ENCODE measurements around the gene PRICKLE4. TPM values are rescaled to one million over a fixed set of nuclear protein-coding genes. Genes with fewer than 3 reads are reported as not detected.

Gene PRICKLE4
- polyA plus RNA-seq, 1 donor from 2014 or later, result 1.3 TPM

GRCh38 chr6:41769376-41769775 is 11.2 kb upstream of the PRICKLE4 start:
- Histone ChIP-seq H3K9me2 (ENCODE audit: insufficient read depth, low read length) (no peaks in the 10 kb centered on the region), H3K27me3 (ENCODE audit: insufficient read depth, low read depth, low read length) (no peaks in the 10 kb centered on the region), H3K79me2 (replicated peaks; ENCODE audit: insufficient read depth, low read length) (no peaks in the 10 kb centered on the region), H4K20me1 (ENCODE audit: insufficient read depth) (no peaks in the 10 kb centered on the region), H3K36me3 (ENCODE audit: insufficient read depth, low read length) (no peaks in the 10 kb centered on the region), H3K9me3 (ENCODE audit: low read length) (no peaks in the 10 kb centered on the region), H3F3A (ENCODE audit: insufficient read depth, low read length, poor library complexity, severe bottlenecking) (no peaks in the 10 kb centered on the region), H3K4me3 (ENCODE audit: low read length) (no peak overlapping the region), H2AFZ (ENCODE audit: low read depth, low read length) (no peak overlapping the region), H3K9ac (ENCODE audit: low read length) (no peak overlapping the region), H3K27ac (ENCODE audit: low read length) (no peak overlapping the region), H3K4me2 (ENCODE audit: low read length) (no peak overlapping the region)
- TF ChIP-seq RAD21 (conservative IDR thresholded peaks at IDR 0.05), result no peak

- Histone ChIP-seq H3K4me3 (ENCODE audit: low read length) (no peak overlapping the region), H3K9ac (ENCODE audit: low read length) (no peak overlapping the region), H4K20me1 (ENCODE audit: insufficient read depth) (no peaks in the 10 kb centered on the region), H3K4me2 (ENCODE audit: low read length) (no peak overlapping the region), H2AFZ (ENCODE audit: low read depth, low read length) (no peak overlapping the region), H3K9me3 (ENCODE audit: low read length) (no peaks in the 10 kb centered on the region), H3K27me3 (ENCODE audit: insufficient read depth, low read depth, low read length) (no peaks in the 10 kb centered on the region), H3K36me3 (ENCODE audit: insufficient read depth, low read length) (no peaks in the 10 kb centered on the region), H3K9me2 (ENCODE audit: insufficient read depth, low read length) (no peaks in the 10 kb centered on the region), H3K79me2 (replicated peaks; ENCODE audit: insufficient read depth, low read length) (no peaks in the 10 kb centered on the region), H3K27ac (ENCODE audit: low read length) (no peak overlapping the region), H3F3A (ENCODE audit: insufficient read depth, low read length, poor library complexity, severe bottlenecking) (no peaks in the 10 kb centered on the region)
- no peak for TF ChIP-seq TAF1 (IDR thresholded peaks at IDR 0.05; ENCODE audit: low read depth)
- TF ChIP-seq EP300 (conservative IDR thresholded peaks at IDR 0.05; ENCODE audit: poor library complexity, severe bottlenecking), result no peak
- no peak for TF ChIP-seq EZH2 (IDR thresholded peaks at IDR 0.05; ENCODE audit: borderline replicate concordance, insufficient read depth, low read length, poor library complexity, severe bottlenecking)
- no peak for TF ChIP-seq MXI1 (conservative IDR thresholded peaks at IDR 0.05; ENCODE audit: poor library complexity, severe bottlenecking)
- TF ChIP-seq POLR2AphosphoS5 (IDR thresholded peaks at IDR 0.05), result no peak
These were observed 10.1 kb upstream of the PRICKLE4 start for GRCh38 chr6:41770381-41771057.

- Histone ChIP-seq H3K79me2 (replicated peaks; ENCODE audit: insufficient read depth, low read length) (no peaks in the 10 kb centered on the region), H2AFZ (ENCODE audit: low read depth, low read length) (no peak overlapping the region), H3K36me3 (ENCODE audit: insufficient read depth, low read length) (no peaks in the 10 kb centered on the region), H3K4me3 (ENCODE audit: low read length) (no peak overlapping the region), H4K20me1 (ENCODE audit: insufficient read depth) (no peaks in the 10 kb centered on the region), H3K9me2 (ENCODE audit: insufficient read depth, low read length) (no peaks in the 10 kb centered on the region), H3K27ac (ENCODE audit: low read length) (no peak overlapping the region), H3K9ac (ENCODE audit: low read length) (no peak overlapping the region), H3F3A (ENCODE audit: insufficient read depth, low read length, poor library complexity, severe bottlenecking) (no peaks in the 10 kb centered on the region), H3K9me3 (ENCODE audit: low read length) (no peaks in the 10 kb centered on the region), H3K4me2 (ENCODE audit: low read length) (no peak overlapping the region), H3K27me3 (ENCODE audit: insufficient read depth, low read depth, low read length) (no peaks in the 10 kb centered on the region)
- TF ChIP-seq REST (IDR thresholded peaks at IDR 0.05; ENCODE audit: borderline replicate concordance) (no peak), SMC3 (conservative IDR thresholded peaks at IDR 0.05; ENCODE audit: poor library complexity) (no peak), EP300 (conservative IDR thresholded peaks at IDR 0.05; ENCODE audit: poor library complexity, severe bottlenecking) (no peak), TAF1 (IDR thresholded peaks at IDR 0.05; ENCODE audit: low read depth) (no peak), POLR2AphosphoS5 (IDR thresholded peaks at IDR 0.05) (no peak), EZH2 (IDR thresholded peaks at IDR 0.05; ENCODE audit: borderline replicate concordance, insufficient read depth, low read length, poor library complexity, severe bottlenecking) (no peak), RAD21 (conservative IDR thresholded peaks at IDR 0.05) (no peak), MXI1 (conservative IDR thresholded peaks at IDR 0.05; ENCODE audit: poor library complexity, severe bottlenecking) (no peak)
These were observed 9.3 kb upstream of the PRICKLE4 start for GRCh38 chr6:41771058-41771983.
